Esophagus squamous epithelium (tissue), 5 donors: ENCODE measurements around the gene FUT3. TPM values are rescaled to one million over a fixed set of nuclear protein-coding genes. Genes with fewer than 3 reads are reported as not detected.

ENCODE experiments used
- DNase-seq: peaks from one replicate; lab custom pipeline; 2025; lab: John Stamatoyannopoulos, UW
- H3K27ac ChIP-seq, 4 donors: fragments of 200-600 bp; sonication (generic); one replicate each; pipeline ENCODE4 v1.5.1; 2016 to 2019; ENCODE audit warnings: mild to moderate bottlenecking in 1 of 4
- H3K27me3 ChIP-seq, 4 donors: fragments of 200-600 bp; sonication (generic); 1 replicate in 3 of 4; 2 replicates in 1 of 4; pipeline versions ENCODE4 v1.5.1 to v1.6.0; 2017 to 2021; ENCODE audit warnings: antibody characterized with exemption in 1 of 4
- H3K36me3 ChIP-seq, 3 donors: fragments of 200-600 bp; sonication (generic); one replicate each; pipeline ENCODE4 v1.5.1; 2016 to 2019
- H3K4me1 ChIP-seq, 3 donors: fragments of 200-600 bp; sonication (generic); one replicate each; pipeline ENCODE4 v1.5.1; 2017 to 2019
- H3K4me3 ChIP-seq, 4 donors: fragments of 200-600 bp; sonication (generic); 1 replicate in 3 of 4; 2 replicates in 1 of 4; pipeline ENCODE4 v1.5.1; 2016 to 2019; ENCODE audit warnings: mild to moderate bottlenecking in 2 of 4, moderate library complexity in 1 of 4
- H3K9me3 ChIP-seq, 3 donors: fragments of 200-600 bp; sonication (generic); one replicate each; pipeline ENCODE4 v1.5.1; 2016 to 2019
- POLR2A ChIP-seq, 4 donors: fragments of 450-650 bp; IDR thresholded peaks; one replicate each; pipeline ENCODE4 v1.6.1; 2017; ENCODE audit warnings: antibody characterized with exemption in 4 of 4, mild to moderate bottlenecking in 4 of 4, moderate library complexity in 3 of 4
- WGBS, 2 donors: methylation state at CpG; one replicate each; pipeline ENCODE4 v1.1.5; 2018; 5-methylcytosine and 5-hydroxymethylcytosine counted together
- intact Hi-C: fragments of 100-400 bp; cut with DNase I; formaldehyde crosslinking; loops from one replicate; pipeline ENCODE4 v1.15.0; 2022
- total RNA-seq, 4 donors: library from RNA; depleted of rRNA; stranded (reverse); fragments of >200 nt; gene quantifications; one replicate each; pipeline ENCODE4 v1.1.0, GENCODE V29; 2016
- TF ChIP-seq, protein P1 (sequence below), 6 experiments: fragments of 450-650 bp in 4 of 6; fragments of 200-600 bp in 2 of 6; sonication (generic) in 2 of 6; IDR thresholded peaks; one replicate each; pipeline ENCODE4 v1.5.1; 2016 to 2019; ENCODE audit warnings: antibody characterized with exemption in 6 of 6, mild to moderate bottlenecking in 4 of 6, moderate library complexity in 4 of 6
- donor health status: DM: yes; HTN: yes; CAD: no.

The FUT3 gene
- total RNA-seq, 4 donors from 2014 or later = 51.7 to 145 (median 84.8) TPM

DNA sequence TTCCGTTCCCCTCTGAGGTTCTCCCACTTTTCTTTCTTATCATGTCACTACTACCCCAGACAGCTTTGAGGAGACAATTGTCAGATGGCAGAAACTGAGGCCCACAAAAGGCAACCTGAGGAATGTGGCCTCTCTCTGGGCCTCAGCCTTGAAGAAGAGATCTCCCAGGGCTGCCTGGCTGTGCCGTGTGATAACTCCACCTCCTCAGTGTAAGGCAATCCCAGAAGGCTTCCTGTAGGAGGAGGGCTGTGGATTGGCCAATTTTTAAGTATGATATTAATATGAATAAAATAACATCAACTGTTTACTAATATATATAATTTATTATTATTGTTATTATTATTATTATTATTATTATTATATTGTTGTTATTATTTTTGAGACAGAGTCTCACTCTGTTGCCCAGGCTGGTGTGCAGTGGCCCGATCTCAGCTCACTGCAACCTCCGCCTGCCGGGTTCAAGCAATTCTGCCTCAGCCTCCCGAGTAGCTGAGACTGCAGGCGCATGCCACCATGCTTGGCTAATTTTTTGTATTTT, 55.8 kb downstream of the FUT3 start:
- intact Hi-C loops = no loop called here

DNA sequence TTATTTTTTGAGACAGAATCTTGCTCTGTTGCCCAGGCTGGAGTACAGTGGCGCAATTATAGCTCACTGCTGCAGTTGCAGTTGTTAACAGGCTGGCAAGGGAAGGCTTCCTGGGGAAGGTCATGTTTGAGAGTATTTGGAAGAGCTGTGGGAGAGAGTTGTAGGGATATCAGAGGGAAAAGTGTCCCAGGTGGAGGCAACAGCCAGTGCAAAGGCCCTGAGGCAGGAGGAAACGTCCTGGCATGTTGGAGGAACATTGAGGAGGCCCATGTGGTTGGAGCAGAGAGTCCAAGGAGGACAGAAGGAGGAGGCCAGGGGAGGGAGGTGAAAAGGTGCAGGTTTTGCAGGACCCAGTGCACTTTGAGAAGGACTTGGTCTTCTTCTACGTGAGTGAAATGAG, 58.1 kb downstream of the FUT3 start:
- Histone ChIP-seq H3K4me1 (peaks cover 13 to 30% (median 15%) of the 10 kb centered on the region in 3 donors), H3K27me3 (no peaks in the 10 kb centered on the region), H3K9me3 (no peaks in the 10 kb centered on the region), H3K27ac (no peak overlapping the region), H3K4me3 (no peak overlapping the region), H3K36me3 (peaks cover 10 to 19% (median 17%) of the 10 kb centered on the region in 3 donors)
- WGBS, 2 donors = 77 to 88% methylated on average over 2 to 3 of the region's 3 CpGs
- TF ChIP-seq POLR2A (IDR thresholded peaks at IDR 0.05) = no peak
- TF ChIP-seq, protein P1, sequence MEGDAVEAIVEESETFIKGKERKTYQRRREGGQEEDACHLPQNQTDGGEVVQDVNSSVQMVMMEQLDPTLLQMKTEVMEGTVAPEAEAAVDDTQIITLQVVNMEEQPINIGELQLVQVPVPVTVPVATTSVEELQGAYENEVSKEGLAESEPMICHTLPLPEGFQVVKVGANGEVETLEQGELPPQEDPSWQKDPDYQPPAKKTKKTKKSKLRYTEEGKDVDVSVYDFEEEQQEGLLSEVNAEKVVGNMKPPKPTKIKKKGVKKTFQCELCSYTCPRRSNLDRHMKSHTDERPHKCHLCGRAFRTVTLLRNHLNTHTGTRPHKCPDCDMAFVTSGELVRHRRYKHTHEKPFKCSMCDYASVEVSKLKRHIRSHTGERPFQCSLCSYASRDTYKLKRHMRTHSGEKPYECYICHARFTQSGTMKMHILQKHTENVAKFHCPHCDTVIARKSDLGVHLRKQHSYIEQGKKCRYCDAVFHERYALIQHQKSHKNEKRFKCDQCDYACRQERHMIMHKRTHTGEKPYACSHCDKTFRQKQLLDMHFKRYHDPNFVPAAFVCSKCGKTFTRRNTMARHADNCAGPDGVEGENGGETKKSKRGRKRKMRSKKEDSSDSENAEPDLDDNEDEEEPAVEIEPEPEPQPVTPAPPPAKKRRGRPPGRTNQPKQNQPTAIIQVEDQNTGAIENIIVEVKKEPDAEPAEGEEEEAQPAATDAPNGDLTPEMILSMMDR (IDR thresholded peaks at IDR 0.05) = no peak
- DNase-seq = no peak
- intact Hi-C loops = no loop called here

More for the DNA sequence above, 55.8 kb downstream of the FUT3 start:
- Histone ChIP-seq H3K9me3 (no peaks in the 10 kb centered on the region), H3K36me3 (no peaks in the 10 kb centered on the region), H3K4me1 (peaks cover 0 to 12% (median 0%) of the 10 kb centered on the region in 3 donors), H3K27me3 (peaks cover 0 to 19% (median 0%) of the 10 kb centered on the region in 4 donors), H3K4me3 (no peak overlapping the region), H3K27ac (no peak overlapping the region)
- DNase-seq = no peak
- TF ChIP-seq POLR2A (IDR thresholded peaks at IDR 0.05) = no peak
- TF ChIP-seq, protein P1 (IDR thresholded peaks at IDR 0.05) = no peak
- WGBS, 2 donors = 82 to 84% methylated on average over 7 of the region's 7 CpGs

Other genes starting within 250 kb of the FUT3 start
- 10 to 100 TPM; 11.6 to 47.3 (median 32.1) TPM for gene SAFB2, start 228.7 kb downstream of the FUT3 start, total RNA-seq
- 10 to 100 TPM; 40.5 to 80.1 (median 59.2) TPM for gene SAFB, start 228.4 kb downstream of the FUT3 start, total RNA-seq
- gene MICOS13, start 170.9 kb downstream of the FUT3 start, total RNA-seq = 10 to 100 TPM; 34.0 to 76.3 (median 48.8) TPM
- gene HSD11B1L, start 170.4 kb downstream of the FUT3 start, total RNA-seq = 1 to 10 TPM; 1.9 to 9.4 (median 8.3) TPM
- gene RPL36, start 161.2 kb downstream of the FUT3 start, total RNA-seq = 1,000 to 10,000 TPM in 2 of 4 donors, 100 to 1,000 TPM in 2; 572 to 1,565 (median 1,059) TPM
- gene LONP1, start 131.3 kb downstream of the FUT3 start, total RNA-seq = 10 to 100 TPM; 38.0 to 68.5 (median 51.2) TPM
- under 1 TPM in 1 of 4 donors, not detected in 3; 0.19 TPM for gene CATSPERD, start 130.8 kb downstream of the FUT3 start, total RNA-seq
- 1 to 10 TPM; 1.3 to 5.0 (median 2.1) TPM for gene PRR22, start 66.7 kb downstream of the FUT3 start, total RNA-seq
- gene DUS3L, start 60.3 kb downstream of the FUT3 start, total RNA-seq = 10 to 100 TPM; 19.2 to 45.8 (median 39.4) TPM
- 1 to 10 TPM; 1.1 to 3.8 (median 1.4) TPM for gene NRTN, start 46.4 kb downstream of the FUT3 start, total RNA-seq
- 100 to 1,000 TPM in 1 of 4 donors, 10 to 100 TPM in 3; 40.6 to 160 (median 68.9) TPM for gene FUT6, start 11.7 kb downstream of the FUT3 start, total RNA-seq
- not detected for gene FUT5, start 19.1 kb upstream of the FUT3 start, total RNA-seq
- gene NDUFA11, start 52.3 kb upstream of the FUT3 start, total RNA-seq = 100 to 1,000 TPM; 204 to 277 (median 234) TPM
- 1 to 10 TPM; 3.1 to 8.6 (median 5.6) TPM for gene VMAC, start 53.4 kb upstream of the FUT3 start, total RNA-seq
- gene CAPS, start 62.8 kb upstream of the FUT3 start, total RNA-seq = 10 to 100 TPM in 2 of 4 donors, 1 to 10 TPM in 2; 3.3 to 13.7 (median 7.3) TPM
- 10 to 100 TPM; 38.0 to 77.8 (median 39.6) TPM for gene RANBP3, start 126.7 kb upstream of the FUT3 start, total RNA-seq